Nucleus accumbens (tissue), 56 donors: ENCODE data around the gene DMRTB1.

Experiments used
- DNase-seq, 56 donors: peaks; one replicate each; lab custom pipeline; 2025; lab: John Stamatoyannopoulos, UW

Gene DMRTB1

DNA sequence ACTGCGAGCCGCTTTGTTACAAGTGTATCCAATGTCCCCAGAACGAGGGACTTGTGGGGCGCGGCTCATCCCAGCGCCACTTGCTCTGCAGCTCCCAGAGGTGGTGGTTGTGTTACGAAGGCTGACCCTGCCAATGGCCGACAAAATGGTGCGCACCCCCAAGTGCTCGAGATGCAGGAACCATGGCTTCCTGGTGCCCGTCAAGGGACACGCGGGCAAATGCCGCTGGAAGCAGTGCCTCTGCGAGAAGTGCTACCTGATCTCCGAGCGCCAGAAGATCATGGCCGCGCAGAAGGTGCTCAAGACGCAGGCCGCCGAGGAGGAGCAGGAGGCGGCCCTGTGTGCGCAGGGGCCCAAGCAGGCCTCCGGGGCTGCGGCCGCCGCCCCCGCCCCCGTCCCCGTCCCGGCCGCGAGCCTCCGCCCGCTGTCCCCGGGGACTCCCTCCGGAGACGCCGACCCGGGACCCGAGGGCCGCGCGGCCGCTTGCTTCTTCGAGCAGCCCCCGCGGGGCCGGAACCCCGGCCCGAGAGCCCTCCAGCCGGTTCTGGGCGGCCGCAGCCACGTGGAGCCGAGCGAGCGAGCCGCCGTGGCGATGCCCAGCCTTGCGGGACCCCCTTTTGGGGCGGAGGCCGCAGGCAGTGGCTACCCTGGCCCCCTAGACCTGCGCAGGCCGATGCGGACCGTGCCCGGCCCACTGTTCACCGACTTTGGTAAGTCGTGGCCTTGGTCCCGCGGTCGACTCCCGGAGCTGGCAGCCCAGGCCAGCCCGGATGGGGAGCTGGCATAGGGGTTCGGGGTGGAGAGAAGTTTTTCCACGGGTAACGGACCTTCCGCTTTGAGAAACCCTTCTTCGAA is at the start of gene DMRTB1:
Gene DMRTB1, plus strand, starts transcription at position 79 of the 855 bp plus-strand sequence. Its CDS starts 55 bp downstream, at position 134.
- DNase-seq, result no peak

DNA sequence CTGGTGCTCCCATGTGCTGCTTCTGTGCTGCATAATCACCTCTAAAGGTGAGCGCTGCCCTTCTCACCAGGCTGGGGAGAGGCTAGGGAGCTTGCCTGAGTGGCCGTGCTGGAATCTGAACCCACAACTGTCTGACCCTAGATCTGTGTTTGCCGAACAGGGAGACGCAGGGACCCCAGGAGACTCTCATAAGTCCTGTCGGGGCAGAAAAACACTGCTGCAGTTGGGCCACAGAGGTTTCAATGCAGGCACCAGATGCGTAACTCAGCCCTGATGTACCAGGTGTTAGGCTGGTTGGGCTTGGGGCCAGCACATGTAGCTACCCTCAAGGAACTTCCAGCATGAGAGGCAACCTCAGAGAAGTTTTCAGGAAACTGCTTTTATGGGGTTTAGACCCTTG is 49.5 kb upstream of the DMRTB1 start:
- DNase-seq, result no peak

DNA sequence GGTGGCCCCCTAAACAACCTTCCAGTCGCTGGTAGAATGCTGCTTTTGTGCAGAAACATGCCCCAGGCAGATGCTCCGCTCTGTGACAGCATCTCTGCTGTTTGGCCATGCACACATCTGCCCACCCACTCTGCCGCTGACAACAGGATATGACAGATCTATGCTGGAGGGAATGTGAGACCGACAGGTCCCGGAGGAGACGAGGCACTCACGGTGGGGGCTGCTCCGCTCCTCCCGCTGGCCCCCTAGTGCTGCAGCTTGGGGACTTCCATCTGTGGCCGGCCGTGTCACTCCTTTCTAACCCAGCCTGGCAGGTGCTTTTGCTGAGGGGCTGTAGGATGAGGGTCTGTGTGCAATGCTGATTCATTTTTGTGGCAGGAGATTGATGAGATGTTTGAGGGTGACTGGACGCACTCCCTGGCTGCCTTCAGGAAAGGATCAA is 49.1 kb upstream of the DMRTB1 start:
- DNase-seq, result no peak

DNA sequence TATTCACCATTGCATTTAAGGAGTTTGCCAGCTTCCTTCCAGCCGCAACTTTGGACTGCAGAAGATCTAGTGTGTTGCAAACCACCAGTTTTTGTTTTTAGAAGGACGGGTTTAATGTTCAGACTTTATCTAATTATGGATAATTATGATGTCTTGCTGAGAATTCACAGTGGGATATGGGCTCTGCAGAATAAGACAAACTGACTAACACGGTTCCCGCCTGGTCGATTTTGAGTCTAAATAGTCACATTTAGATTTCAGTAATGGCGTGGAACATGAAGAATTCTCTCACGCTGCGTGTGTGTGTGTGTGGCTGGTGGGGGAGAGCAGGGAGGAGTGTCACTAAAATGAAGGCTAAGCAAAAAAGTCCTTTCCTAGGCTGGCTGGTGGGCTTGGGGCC is 48.5 kb upstream of the DMRTB1 start:
- no peak for DNase-seq

DNA sequence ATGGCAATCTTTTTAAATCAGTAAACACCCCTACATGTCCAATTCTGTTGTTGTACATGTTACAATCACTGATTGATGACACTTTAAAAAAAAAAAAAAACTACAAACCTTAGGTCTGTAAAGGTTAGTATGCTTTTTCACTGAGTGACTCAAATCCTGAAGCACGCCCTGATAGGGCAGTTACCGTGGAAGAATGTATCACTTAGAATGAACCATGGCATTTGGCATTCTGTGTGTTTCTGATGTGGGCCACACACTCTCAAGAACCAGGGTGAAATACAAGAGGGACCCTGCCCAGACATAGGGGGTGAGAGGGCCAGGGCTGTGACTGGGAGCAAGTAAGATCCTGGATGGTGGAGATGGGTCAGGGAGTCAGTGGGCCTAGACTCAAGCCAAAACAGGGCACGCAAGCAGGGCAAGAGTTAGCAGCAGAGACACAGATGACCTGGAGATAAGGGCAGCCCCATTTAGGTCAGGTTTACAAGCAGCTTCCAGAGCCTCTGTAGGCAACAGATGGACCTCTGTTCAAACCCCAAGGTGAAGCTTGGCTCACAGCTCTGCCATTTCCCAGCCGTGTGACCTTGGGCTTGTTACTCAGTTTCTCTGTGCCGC is 47.6 kb upstream of the DMRTB1 start:
- DNase-seq, result no peak

DNA sequence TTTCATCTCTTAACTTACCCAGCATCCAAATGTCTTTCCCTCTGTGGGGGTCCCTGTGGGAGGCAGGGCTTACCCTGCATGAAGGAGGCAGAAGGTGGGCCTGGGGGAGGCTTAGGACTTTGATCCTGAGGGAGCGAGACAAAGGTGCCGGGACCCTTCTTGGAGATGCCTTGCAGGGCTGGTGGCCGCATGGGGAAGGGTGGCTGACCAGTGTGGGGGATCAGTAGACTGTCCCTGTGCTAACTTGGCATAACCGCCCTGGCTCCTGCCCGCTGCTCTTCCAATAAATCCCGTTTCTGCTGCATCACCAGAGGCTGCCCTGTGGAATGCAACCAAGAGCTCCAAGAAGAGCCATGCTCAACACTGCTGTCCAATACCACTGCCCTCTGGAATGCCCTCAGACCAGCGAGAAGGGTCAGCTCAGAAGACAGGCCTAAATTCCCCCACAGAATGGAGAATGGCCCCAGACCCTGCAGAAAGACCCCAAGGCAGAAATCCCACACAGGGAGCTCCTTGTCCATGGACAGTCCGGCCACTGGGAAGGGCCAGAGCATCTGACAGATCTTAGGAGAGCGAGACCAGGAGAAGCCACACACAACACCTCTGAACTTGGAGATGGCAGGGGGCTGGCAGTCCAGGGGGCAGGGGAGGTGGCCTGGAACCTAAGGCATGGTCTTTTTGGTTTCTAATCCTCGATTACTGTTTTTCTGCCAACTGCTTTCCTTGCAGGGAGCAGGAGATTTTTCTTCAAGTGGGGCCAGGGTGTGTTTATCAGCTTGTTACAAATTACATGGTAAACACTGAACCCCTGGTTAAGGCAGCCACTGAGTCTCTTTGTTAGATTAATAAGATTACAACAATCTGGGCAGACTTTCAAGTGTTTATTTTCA is 46.7 kb upstream of the DMRTB1 start:
- no peak for DNase-seq

DNA sequence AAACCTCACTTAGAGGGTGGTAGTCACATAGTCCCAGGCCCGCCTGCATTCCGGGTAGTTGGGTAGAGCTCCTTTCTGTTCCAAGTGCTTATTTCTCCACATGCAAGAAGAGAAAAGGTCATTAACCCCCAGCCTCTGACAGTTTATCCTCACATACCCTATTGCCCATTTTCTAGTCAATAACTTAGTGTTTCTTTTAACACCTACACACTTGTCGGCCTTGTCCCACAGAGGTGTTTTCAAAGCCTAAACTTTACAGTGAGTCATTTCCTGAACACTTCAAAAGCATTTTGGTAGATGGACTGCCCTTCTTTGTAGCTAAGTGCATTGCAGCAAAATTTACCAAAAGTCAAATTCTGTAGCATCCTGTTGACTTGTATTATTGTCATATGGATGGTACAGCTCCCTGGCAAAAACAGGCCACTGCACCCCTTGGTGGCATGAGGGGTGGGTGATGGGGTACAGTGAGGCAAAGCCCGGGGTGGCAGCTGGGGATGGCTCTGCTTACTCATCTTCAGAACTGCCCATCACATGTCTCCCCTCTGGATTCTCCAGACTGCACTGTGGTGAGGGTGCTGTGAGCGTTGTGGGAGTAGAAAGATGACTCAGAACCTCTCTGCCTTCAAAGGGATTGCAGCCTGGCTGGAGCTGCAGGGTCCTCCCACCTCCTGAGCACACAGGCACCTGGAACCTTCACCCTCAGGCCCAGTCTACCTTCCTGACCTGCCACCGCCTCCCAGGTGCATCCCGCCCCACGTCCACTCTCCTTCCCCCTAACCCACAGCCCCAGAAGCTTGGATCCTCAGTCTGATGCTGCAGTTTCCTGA is 45.8 kb upstream of the DMRTB1 start:
- DNase-seq, result peak in 10 of 56 donors; percentile 3 to 35 (median 17)

DNA sequence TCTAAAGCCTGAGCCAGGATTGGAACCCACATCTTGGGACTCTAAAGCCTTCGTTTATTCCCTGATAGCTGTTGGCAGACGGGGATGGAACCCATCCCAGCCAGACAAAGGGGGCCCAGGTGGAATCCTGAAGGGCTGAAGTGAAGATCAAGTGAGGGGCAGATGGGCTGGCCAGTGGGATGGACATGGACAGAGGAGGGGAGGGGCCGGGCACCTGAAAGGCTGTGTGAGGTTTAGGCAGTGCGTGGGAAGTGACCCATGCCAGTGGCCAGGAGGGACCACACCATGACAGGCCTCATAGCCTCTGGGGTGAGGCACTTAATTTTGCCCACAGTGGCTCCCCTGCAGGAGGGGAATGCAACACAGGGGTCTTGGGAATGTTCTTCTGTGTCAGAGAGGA is 44.6 kb upstream of the DMRTB1 start:
- no peak for DNase-seq

DNA sequence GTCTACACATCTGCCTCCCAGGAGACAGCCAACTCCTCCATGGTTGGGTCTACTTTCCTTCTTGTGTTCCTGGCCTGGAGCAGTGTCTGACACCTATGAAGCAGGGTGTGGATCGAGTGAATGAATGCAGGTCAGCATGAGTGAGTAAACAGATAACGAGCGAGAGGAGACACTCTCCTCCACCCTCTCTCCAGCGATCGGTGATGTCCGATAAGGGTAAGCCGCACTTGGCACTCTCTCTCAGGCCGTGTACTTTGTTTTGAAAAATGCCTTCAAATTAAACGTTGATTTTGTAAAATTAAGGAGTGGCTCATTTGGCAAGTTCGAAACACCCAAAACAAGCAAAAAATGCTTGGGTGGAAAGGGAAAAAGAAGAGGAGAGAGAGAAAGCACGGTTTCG is 43.8 kb upstream of the DMRTB1 start:
- DNase-seq, result no peak

DNA sequence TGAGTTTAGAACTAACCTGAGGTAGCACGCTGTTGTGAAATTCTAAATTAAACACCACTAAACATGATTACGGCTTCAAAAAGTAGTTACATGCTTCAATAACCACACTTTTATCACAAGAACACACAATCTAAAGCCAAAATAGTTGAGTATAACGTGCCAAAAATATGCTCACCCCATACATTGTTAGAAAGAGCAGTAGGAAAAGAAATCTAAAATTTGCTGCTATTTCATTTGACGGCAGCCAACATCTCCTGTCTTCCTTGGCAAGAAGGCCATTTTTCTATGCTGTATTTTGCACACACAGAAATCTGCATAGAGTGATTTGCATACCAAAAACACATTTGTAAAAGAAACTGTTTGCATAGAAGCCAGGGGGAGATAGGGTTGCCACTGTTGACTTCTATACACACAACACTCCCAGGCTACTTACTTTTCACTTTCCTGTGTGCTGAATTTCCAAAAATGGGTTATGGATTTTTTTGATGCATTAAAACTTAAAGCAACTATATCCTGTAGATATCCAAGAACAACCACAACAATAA is 42.9 kb upstream of the DMRTB1 start:
- DNase-seq, result no peak

DNA sequence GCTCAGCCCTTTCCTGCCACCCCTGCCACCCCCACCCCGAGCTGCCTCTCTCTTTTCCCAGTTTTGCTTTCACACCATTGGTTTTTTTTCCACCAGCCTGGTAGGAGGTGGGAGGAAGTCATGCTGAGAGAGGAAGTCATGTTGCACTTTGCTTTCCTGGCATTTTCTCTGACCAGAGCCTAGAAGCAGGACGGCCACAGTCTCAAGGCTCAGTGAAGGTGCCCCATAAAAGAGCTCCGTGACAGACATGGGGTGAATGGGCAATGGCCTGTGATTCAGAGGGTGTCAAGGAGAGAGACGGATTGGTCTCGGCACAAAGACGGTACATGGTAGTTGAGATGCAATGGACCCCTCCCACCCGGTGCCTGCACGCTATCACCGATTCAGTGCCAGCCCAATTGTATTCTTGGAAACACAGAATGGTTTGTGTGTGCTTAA is 42.1 kb upstream of the DMRTB1 start:
- DNase-seq, result no peak

DNA sequence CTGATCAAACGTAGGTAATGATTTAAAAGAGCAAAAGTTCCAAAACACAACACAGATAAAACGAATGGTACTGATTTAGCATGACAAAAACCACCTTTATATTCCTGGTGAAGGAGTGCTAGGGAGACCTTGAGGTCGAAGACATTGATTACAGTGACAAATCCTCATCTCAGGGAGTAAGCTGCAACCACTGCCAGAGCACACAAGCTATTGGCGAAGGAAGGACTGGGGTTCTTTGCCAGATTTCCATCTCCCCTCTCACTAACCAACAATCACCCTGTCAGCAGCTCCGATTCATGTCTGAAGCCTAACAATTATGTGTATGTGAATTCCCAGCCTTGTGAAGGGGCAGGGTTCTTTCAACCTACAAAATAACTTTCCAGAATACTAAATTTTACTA is 40.2 kb upstream of the DMRTB1 start:
- no peak for DNase-seq

DNA sequence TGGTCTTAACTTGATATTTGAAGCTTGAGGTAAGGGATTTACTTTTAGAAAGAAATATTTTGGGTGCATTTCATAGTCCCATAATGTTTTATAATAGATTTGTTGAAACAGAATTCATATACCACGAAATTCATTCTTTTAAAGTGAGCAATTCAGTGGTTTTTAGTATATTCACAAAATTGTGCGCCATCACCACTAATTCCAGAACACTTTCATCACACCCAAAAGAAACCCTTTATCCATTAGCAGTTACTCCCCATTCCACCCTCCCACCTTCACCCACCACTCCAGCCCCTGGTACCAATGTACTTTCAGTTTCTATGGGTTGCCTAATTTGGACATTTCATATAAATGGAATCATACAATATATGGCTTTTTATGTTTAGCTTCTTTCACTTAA is 38.9 kb upstream of the DMRTB1 start:
- DNase-seq, result no peak

DNA sequence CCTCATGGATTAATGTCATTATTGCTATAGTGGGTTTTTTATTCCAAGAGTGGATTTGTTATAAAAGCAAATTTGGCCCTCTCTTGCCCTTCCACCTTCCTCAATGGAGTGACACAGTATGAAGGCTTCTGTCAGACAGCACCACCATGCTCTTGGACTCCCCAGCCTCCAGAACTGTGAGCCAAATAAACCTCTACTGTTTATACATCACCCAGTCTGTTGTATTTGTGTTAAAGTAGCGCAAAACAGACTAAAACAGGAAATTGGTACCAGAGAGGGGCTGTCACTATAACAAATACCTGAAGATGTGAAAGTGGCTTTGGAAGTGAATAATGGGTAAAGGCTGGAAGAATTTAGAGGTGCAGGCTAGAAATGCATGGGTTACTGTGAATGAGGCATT is 38.0 kb upstream of the DMRTB1 start:
- no peak for DNase-seq

DNA sequence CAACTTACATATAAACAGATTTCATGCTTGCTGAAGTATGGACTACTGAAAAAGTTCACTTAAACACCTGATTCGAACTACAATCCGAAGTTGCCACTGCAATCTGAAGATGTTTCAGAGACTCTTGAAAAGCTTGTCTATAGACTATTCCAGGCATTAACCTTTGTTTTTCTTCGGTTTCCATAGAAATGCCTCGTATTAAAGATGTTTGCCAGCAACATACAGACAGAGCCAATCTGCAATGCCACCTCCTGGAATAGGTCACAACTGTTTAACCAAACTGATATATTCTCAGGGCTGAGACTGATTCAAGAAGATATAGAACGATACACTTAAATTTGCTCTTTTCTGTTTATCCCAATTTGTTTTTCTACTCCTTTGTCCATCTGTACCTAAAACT is 28.9 kb upstream of the DMRTB1 start:
- DNase-seq, result no peak

DNA sequence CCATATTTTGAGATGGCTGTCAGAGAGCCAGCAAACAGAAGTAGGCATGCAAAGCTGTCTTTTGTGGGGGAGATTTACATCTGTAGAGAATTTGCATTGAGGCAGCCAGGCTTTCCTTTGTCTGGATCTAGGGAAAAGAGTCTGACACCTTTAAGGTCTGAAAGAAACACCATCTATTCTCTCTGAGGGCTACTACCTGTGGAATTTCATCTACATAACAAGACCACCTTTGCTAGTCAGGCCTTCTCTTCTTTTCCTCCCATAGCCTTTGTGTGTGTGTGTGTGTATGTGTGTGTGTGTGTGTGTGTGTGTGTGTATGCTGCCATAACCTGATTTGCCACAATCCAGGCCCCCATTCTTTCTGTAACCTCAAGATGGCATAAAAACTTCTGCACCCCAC is 28.4 kb upstream of the DMRTB1 start:
- no peak for DNase-seq

DNA sequence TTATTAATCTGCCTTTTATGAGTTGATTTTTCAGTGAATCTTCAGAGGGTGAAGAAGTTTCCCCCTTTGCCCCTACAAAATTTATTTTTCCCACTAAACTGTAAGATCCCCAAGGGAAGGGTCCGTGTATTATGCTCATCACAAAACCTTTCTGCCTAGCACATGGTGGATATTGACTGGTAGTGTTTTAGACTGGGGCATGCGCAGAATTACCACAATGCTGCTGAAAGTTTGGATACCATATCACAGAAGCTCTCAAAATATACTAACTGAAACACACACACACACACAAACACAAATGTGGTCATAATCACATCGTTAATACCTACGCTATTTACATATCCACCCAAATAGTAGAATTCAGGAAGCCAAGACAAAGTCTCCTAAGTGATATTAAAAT is 28.0 kb upstream of the DMRTB1 start:
- no peak for DNase-seq

DNA sequence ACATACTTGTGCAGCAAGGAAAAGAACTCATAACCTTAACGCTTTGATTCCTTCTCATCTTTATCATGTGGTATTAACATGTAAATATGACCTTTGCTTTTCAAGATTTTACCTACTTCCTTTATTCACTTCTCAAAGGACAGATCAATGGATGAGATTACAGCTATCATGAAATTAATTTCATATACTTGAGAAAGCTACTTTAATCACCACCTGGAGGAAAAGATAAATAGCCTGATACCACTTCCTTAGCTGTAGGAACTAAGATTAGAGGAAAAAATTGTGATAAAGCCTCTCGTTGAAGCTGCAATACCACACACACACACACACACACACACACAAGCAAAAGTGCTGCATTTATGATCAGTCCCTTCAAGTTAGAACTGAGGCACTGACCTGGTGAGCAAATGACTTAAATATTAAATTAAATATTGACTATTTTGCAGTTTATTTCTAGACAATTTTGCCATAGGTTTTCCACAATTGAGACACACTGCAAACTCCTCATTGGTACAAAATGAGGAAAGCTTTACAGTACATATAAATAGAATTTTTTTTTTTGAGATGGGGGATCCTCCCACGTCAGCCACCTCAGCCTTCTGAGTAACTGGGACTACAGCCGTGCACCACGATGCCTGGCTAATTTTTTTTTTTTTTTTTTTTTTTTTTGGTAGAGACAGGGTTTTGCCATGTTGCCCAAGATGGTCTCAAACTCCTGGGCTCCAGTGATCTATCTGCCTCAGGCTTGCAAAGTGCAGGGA is 27.2 kb upstream of the DMRTB1 start:
- no peak for DNase-seq

DNA sequence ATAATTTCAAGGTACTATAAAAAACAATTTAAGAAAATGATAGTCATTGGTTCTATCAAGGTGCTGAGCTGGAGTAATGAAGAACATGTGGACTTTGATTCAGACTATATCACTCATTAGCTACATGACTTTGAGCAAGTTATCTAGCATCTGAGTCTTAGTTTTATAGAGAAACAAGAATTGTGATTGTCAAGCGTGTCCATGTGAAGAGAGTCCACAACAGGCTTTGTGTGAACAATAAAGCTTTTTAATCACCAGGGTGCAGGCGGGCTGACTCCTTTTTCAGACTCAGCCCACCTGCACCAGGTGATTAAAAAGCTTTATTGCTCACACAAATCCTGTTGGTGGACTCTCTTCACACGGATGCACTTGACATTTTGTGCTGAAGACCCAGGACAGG is 26.6 kb upstream of the DMRTB1 start:
- DNase-seq, result no peak
